DMS 273 treated with DMSO at 0.1 percent for 48 hours (cell line): ENCODE measurements around the gene KIAA0825.
"Not testable (repeated sequence)": the region's sequence is repeated elsewhere in the genome, so short reads cannot be mapped to it uniquely, and the experiment has no call there.

Experiments used
- DNase-seq: peaks from one replicate; lab custom pipeline; 2025; lab: John Stamatoyannopoulos, UW

Gene KIAA0825

GRCh38 chr5:94375801-94376200 is 242.6 kb downstream of the KIAA0825 start:
- no peak for DNase-seq

- no peak for DNase-seq
Observed at GRCh38 chr5:94374336-94374735, 244.1 kb downstream of the KIAA0825 start.

GRCh38 chr5:94367900-94368299 is 250.5 kb downstream of the KIAA0825 start:
- DNase-seq, result no peak

GRCh38 chr5:94366811-94367210 is 251.6 kb downstream of the KIAA0825 start:
- no peak for DNase-seq

- DNase-seq, result no peak
Observed at GRCh38 chr5:94362857-94363256, 255.5 kb downstream of the KIAA0825 start.

GRCh38 chr5:94361832-94362796 is 256.3 kb downstream of the KIAA0825 start:
- DNase-seq, result no peak

- DNase-seq, result no peak
Observed at GRCh38 chr5:94361161-94361560, 257.2 kb downstream of the KIAA0825 start.

GRCh38 chr5:94360382-94361130 is 257.8 kb downstream of the KIAA0825 start:
- no peak for DNase-seq

- no peak for DNase-seq
Observed at GRCh38 chr5:94359880-94360279, 258.5 kb downstream of the KIAA0825 start.

- DNase-seq, result no peak
Observed at GRCh38 chr5:94355811-94356210, 262.6 kb downstream of the KIAA0825 start.

GRCh38 chr5:94354837-94355485 is 263.4 kb downstream of the KIAA0825 start:
- DNase-seq, result not testable (repeated sequence)

- no peak for DNase-seq
Observed at GRCh38 chr5:94353605-94354004, 264.8 kb downstream of the KIAA0825 start.

GRCh38 chr5:94347130-94347529 is 271.3 kb downstream of the KIAA0825 start:
- no peak for DNase-seq

GRCh38 chr5:94345257-94345656 is 273.1 kb downstream of the KIAA0825 start:
- no peak for DNase-seq

GRCh38 chr5:94337617-94338016 is 280.8 kb downstream of the KIAA0825 start:
- DNase-seq, result no peak

- no peak for DNase-seq
Observed at GRCh38 chr5:94335936-94336335, 282.5 kb downstream of the KIAA0825 start.

- no peak for DNase-seq
Observed at GRCh38 chr5:94329115-94329514, 289.3 kb downstream of the KIAA0825 start.

GRCh38 chr5:94326586-94326985 is 291.8 kb downstream of the KIAA0825 start:
- DNase-seq, result no peak

GRCh38 chr5:94316916-94317838 is 301.2 kb downstream of the KIAA0825 start:
- no peak for DNase-seq

- DNase-seq, result no peak
Observed at GRCh38 chr5:94314460-94315131, 303.8 kb downstream of the KIAA0825 start.

GRCh38 chr5:94313696-94314095 is 304.7 kb downstream of the KIAA0825 start:
- no peak for DNase-seq
